B cell (primary cell): ENCODE measurements around the gene SNW1.

Source experiments
- CTCF ChIP-seq: fragments of 200-600 bp; IDR thresholded peaks from one replicate; pipeline ENCODE4 v1.8.0; 2022; ENCODE audit warnings: antibody characterized with exemption, mild to moderate bottlenecking
- EZH2 ChIP-seq: IDR thresholded peaks from 2 replicates; pipeline ENCODE4 v1.6.1; 2012; ENCODE audit warnings: borderline replicate concordance, low read depth, mild to moderate bottlenecking, moderate library complexity, low read length; ENCODE audit not compliant: insufficient read depth, poor library complexity, severe bottlenecking

- no peak for TF ChIP-seq CTCF
- TF ChIP-seq EZH2 = no peak
Measured at GRCh38 chr14:77790566-77791224, 29.7 kb upstream of the SNW1 start.
